Measurements from ENCODE around the gene DNAJC12.

The DNAJC12 gene

GRCh38 chr10:67771200-67771599 is 66.8 kb downstream of the DNAJC12 start:
- Histone ChIP-seq H3K27me3 (ENCODE audit: control insufficient read depth, low read length) (no peaks in the 10 kb centered on the region), H3F3A (ENCODE audit: control insufficient read depth, insufficient read depth) (0 out of 2 replicates have a peak, but pooled peaks cover 5% of the 10 kb centered on the region), H3K79me2 (ENCODE audit: control insufficient read depth, low read length) (no peaks in the 10 kb centered on the region), H3K9me2 (replicated peaks; ENCODE audit: control insufficient read depth, low read length) (no peaks in the 10 kb centered on the region), H3K4me2 (ENCODE audit: low read length) (peak overlapping the region; percentile 47), H3K27ac (ENCODE audit: low read depth, low read length) (peak overlapping the region; percentile 60), H3K4me3 (ENCODE audit: low read length) (peak overlapping the region; percentile 24), H4K20me1 (ENCODE audit: control insufficient read depth, insufficient read depth, low read depth, low read length) (no peaks in the 10 kb centered on the region), H3K4me1 (ENCODE audit: control insufficient read depth, low read length) (peaks cover 51% of the 10 kb centered on the region), H3K36me3 (ENCODE audit: control insufficient read depth, low read length) (0 out of 2 replicates have a peak, but pooled peaks cover 3% of the 10 kb centered on the region), H3K9me3 (ENCODE audit: control insufficient read depth, insufficient read depth, low read length) (no peaks in the 10 kb centered on the region)
- TF ChIP-seq CTCF (IDR thresholded peaks at IDR 0.05; ENCODE audit: low read depth, low read length, poor library complexity, severe bottlenecking) (no peak), EZH2phosphoT487 (IDR thresholded peaks at IDR 0.05; ENCODE audit: borderline replicate concordance, low read length) (no peak)

- TF ChIP-seq EZH2phosphoT487 (IDR thresholded peaks at IDR 0.05; ENCODE audit: borderline replicate concordance, low read length) (no peak), CTCF (IDR thresholded peaks at IDR 0.05; ENCODE audit: low read depth, low read length, poor library complexity, severe bottlenecking) (no peak)
- H4K20me1 ChIP-seq (ENCODE audit: control insufficient read depth, insufficient read depth, low read depth, low read length): no peaks in the 10 kb centered on the region
- H3K4me2 ChIP-seq (ENCODE audit: low read length): peak overlapping the region; percentile 47
- peak overlapping the region; percentile 60 for H3K27ac ChIP-seq (ENCODE audit: low read depth, low read length)
- no peaks in the 10 kb centered on the region for H3K9me3 ChIP-seq (ENCODE audit: control insufficient read depth, insufficient read depth, low read length)
- H3F3A ChIP-seq (ENCODE audit: control insufficient read depth, insufficient read depth): peaks cover 5% of the 10 kb centered on the region; the same call in 1 of the 2 replicates
- no peaks in the 10 kb centered on the region for H3K27me3 ChIP-seq (ENCODE audit: control insufficient read depth, low read length)
- no peaks in the 10 kb centered on the region for H3K79me2 ChIP-seq (ENCODE audit: control insufficient read depth, low read length)
- H3K36me3 ChIP-seq (ENCODE audit: control insufficient read depth, low read length): 0 out of 2 replicates have a peak, but pooled peaks cover 3% of the 10 kb centered on the region
- H3K9me2 ChIP-seq (replicated peaks; ENCODE audit: control insufficient read depth, low read length): no peaks in the 10 kb centered on the region
- peaks cover 55% of the 10 kb centered on the region for H3K4me1 ChIP-seq (ENCODE audit: control insufficient read depth, low read length)
- peak overlapping the region; percentile 24 for H3K4me3 ChIP-seq (ENCODE audit: low read length)
Observed at GRCh38 chr10:67770537-67770936, 67.5 kb downstream of the DNAJC12 start.

GRCh38 chr10:67767244-67767643 is 70.7 kb downstream of the DNAJC12 start:
- no peaks in the 10 kb centered on the region for H3K9me3 ChIP-seq (ENCODE audit: control insufficient read depth, insufficient read depth, low read length)
- H3K27ac ChIP-seq (ENCODE audit: low read depth, low read length): no peak overlapping the region
- no peaks in the 10 kb centered on the region for H3K27me3 ChIP-seq (ENCODE audit: control insufficient read depth, low read length)
- no peak overlapping the region for H3K4me3 ChIP-seq (ENCODE audit: low read length)
- peaks cover 61% of the 10 kb centered on the region for H3K4me1 ChIP-seq (ENCODE audit: control insufficient read depth, low read length)
- no peaks in the 10 kb centered on the region for H3K9me2 ChIP-seq (replicated peaks; ENCODE audit: control insufficient read depth, low read length)
- H3K36me3 ChIP-seq (ENCODE audit: control insufficient read depth, low read length): no peaks in the 10 kb centered on the region
- no peak overlapping the region for H3K4me2 ChIP-seq (ENCODE audit: low read length)
- TF ChIP-seq EZH2phosphoT487 (IDR thresholded peaks at IDR 0.05; ENCODE audit: borderline replicate concordance, low read length) (no peak), CTCF (IDR thresholded peaks at IDR 0.05; ENCODE audit: low read depth, low read length, poor library complexity, severe bottlenecking) (no peak)
- no peaks in the 10 kb centered on the region for H3K79me2 ChIP-seq (ENCODE audit: control insufficient read depth, low read length)
- H3F3A ChIP-seq (ENCODE audit: control insufficient read depth, insufficient read depth): peaks cover 12% of the 10 kb centered on the region
- H4K20me1 ChIP-seq (ENCODE audit: control insufficient read depth, insufficient read depth, low read depth, low read length): no peaks in the 10 kb centered on the region

All from DOHH2 (cell line).